Hippocampal formation (tissue), 2 donors: Measurements from ENCODE around the gene RFFL.

Experiments
- DNase-seq, 2 donors: peaks; one replicate each; lab custom pipeline; 2025; lab: John Stamatoyannopoulos, UW

Gene RFFL

DNA sequence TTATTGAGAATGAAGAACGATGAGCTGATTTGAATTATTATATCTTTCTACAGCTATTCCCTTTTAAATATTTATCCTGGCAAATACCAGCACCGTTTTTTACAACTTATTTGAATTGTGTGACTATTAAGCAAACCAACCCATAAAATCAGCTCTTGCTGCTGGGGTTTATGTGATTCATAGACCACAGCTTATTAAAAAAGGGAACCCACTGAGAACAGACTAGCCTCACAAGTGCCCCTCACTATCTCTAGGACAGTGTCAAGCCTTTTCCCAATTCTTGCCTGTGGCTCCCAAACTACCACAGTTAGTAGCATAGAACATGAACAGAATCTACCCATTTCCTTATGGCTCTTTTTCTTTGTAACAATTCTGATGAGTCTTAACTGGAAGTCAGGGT, 89.3 kb downstream of the RFFL start:
- no peak for DNase-seq

DNA sequence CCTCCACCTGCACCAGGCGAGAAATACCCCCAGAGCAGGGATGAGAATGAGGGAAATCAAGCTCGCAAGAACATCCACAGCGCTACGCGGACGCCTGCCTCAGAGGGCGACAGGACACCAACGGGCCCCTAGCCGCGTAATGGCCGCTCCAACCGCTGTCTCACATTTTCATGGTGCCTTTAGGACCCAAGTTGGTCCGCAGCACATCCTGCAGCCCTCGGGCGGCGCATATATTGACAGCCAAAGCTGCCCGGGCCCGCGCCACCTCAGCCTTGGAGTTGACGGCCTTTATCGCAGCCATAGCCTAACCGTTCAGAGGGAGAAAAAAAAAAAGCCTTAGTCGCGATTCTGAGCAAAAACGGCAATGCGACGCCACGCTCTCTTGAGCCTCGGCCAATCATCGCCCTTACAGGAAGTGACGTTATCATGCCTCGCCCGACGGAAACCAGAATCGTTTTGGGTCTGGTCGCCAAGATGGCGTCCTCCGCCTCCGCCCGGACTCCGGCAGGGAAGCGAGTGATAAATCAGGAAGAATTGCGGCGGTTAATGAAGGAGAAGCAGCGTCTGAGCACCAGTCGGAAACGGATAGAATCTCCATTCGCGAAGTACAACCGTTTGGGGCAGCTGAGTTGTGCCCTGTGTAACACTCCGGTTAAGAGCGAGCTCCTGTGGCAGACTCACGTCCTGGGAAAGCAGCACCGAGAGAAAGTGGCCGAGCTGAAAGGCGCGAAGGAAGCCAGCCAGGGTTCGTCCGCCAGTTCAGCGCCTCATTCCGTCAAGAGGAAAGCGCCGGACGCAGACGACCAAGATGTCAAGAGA, 102.2 kb downstream of the RFFL start, which contains the start of the genes CCT6B and ZNF830:
CCT6B (minus strand) TSS at position 368 of the 819 bp plus-strand sequence; CDS start at position 301, 67 bp downstream.
ZNF830 (plus strand) TSS at position 448 of the 819 bp plus-strand sequence; CDS start at position 475, 27 bp downstream.
- peak; percentile 87 to 91 for DNase-seq

DNA sequence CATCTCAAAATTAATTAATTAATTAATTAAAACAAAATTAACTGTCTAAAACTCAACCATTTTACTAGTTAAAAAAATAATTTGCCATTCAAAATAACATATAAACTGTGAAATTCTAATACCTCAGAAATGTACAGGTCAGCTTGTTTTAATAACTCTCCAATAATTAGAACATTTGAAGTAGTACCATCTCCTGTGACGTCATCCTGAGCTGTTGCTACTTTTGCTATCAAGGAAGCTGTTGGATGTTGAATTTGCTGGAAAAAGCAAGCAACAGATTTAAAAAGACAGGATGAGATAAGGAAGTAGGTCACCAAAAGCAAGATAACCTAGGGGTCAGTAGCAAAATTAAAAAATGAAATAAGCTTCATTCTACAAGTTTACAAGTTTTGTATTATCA, 105.1 kb downstream of the RFFL start:
- DNase-seq, result no peak
